Panc1 (cell line): ENCODE data around the gene SUGCT. TPM values are rescaled to one million over a fixed set of nuclear protein-coding genes. Genes with fewer than 3 reads are reported as not detected.

ENCODE experiments used
- ATAC-seq: fragments of 200-7000 bp; cut with Tn5 transposase; 2 replicates; pipeline ENCODE4 v1.9.1; 2020; ENCODE audit warnings: mild to moderate bottlenecking, moderate library complexity
- BruUV-seq: library from RNA; stranded (reverse); fragments of 400-500 nt; replicated peaks from 2 replicates; lab custom pipeline; 2021; lab: Mats Ljungman, UMichigan
- CTCF ChIA-PET: fragments of 300-600 bp; sonication (Branson Sonifier 250); formaldehyde crosslinking; loops from one replicate; lab custom pipeline; 2022; ENCODE audit warnings: antibody characterized with exemption; lab: Charles Lee
- POLR2A ChIA-PET: fragments of 300-600 bp; sonication (Branson Sonifier 250); formaldehyde crosslinking; loops from one replicate; lab custom pipeline; 2022; ENCODE audit warnings: antibody characterized with exemption; lab: Charles Lee
- DNase-seq: peaks from one replicate; pipeline ENCODE4 v3.0.0-alpha.2; 2010; ENCODE audit warnings: low read depth, low spot score
- H3K27ac ChIP-seq: 2 replicates; pipeline ENCODE4 v1.5.1; 2011; ENCODE audit warnings: mild to moderate bottlenecking, low read length, inconsistent platforms
- H3K27me3 ChIP-seq: fragments of 200-500 bp; sonication (Bioruptor generic); 2 replicates; pipeline ENCODE4 v1.6.0; 2014; ENCODE audit warnings: low read length, inconsistent platforms; ENCODE audit not compliant: control insufficient read depth, insufficient read depth
- H3K36me3 ChIP-seq: fragments of 200-500 bp; sonication (Bioruptor generic); 2 replicates; pipeline ENCODE4 v1.5.1; 2014; ENCODE audit warnings: inconsistent platforms, mild to moderate bottlenecking, low read length, moderate library complexity; ENCODE audit not compliant: control insufficient read depth, insufficient read depth
- H3K4me1 ChIP-seq: 2 replicates; pipeline ENCODE4 v1.5.1; 2011; ENCODE audit warnings: inconsistent platforms, mild to moderate bottlenecking, low read length, moderate library complexity; ENCODE audit not compliant: control insufficient read depth, insufficient read depth
- H3K4me3 ChIP-seq, 2 experiments: 2 replicates each; pipeline ENCODE4 v1.5.1; 2011 to 2012; ENCODE audit warnings: low read depth in 2 of 2, low read length in 2 of 2, mild to moderate bottlenecking in 2 of 2, inconsistent platforms in 1 of 2, moderate library complexity in 1 of 2
- H3K9me3 ChIP-seq: fragments of 200-500 bp; sonication (Bioruptor generic); 2 replicates; pipeline ENCODE4 v1.5.1; 2014; ENCODE audit warnings: low read depth, mild to moderate bottlenecking, inconsistent platforms, low read length, moderate library complexity; ENCODE audit not compliant: control insufficient read depth, insufficient read depth
- CTCF ChIP-seq: fragments of 450-650 bp; IDR thresholded peaks from 2 replicates; pipeline ENCODE4 v1.5.1; 2017; ENCODE audit warnings: mild to moderate bottlenecking
- POLR2AphosphoS5 ChIP-seq: IDR thresholded peaks from 2 replicates; pipeline ENCODE4 v1.6.1; 2012; ENCODE audit warnings: mild to moderate bottlenecking, low read depth, low read length, moderate library complexity
- REST ChIP-seq, 2 experiments: IDR thresholded peaks; 2 replicates each; pipeline ENCODE4 v1.6.1; 2011 to 2012; ENCODE audit warnings: low read depth in 2 of 2, control low read depth in 1 of 2, low read length in 1 of 2, mild to moderate bottlenecking in 1 of 2, moderate library complexity in 1 of 2; ENCODE audit not compliant: insufficient read depth in 1 of 2
- SIN3A ChIP-seq: IDR thresholded peaks from 2 replicates; pipeline ENCODE4 v1.6.1; 2012; ENCODE audit warnings: low read depth, mild to moderate bottlenecking, low read length, moderate library complexity, borderline replicate concordance; ENCODE audit not compliant: insufficient read depth
- TCF7L2 ChIP-seq: IDR thresholded peaks from 2 replicates; pipeline ENCODE4 v1.6.1; 2011; ENCODE audit warnings: mild to moderate bottlenecking, low read depth, low read length, inconsistent platforms
- in situ Hi-C: cut with HindIII; loops from 2 replicates; pipeline ENCODE4 v1.10.0; 2016; ENCODE audit warnings: low sequenced_read_pairs, low pct_unique_long_range_greater_than_20kb
- intact Hi-C: fragments of 100-400 bp; cut with micrococcal nuclease; formaldehyde crosslinking; loops from one replicate; pipeline ENCODE4 v1.10.0; 2022; ENCODE audit not compliant: unreplicated experiment
- total RNA-seq: library from RNA; stranded (reverse); gene quantifications from one replicate; pipeline ENCODE4 v1.2.1, GENCODE V29; 2021; ENCODE audit not compliant: unreplicated experiment

The SUGCT gene
- total RNA-seq, 1 experiment from 2014 or later, result 3.1 TPM

GRCh38 chr7:40527723-40528122 lies 392.9 kb downstream of the SUGCT start:
- no peaks in the 10 kb centered on the region for H3K27me3 ChIP-seq
- TF ChIP-seq REST (IDR thresholded peaks at IDR 0.05; ENCODE audit: insufficient read depth in 1 of 2, low read depth in 2 of 2, low read length in 1 of 2) (no peak), SIN3A (no peak), CTCF (no peak), POLR2AphosphoS5 (no peak), TCF7L2 (no peak)
- intact Hi-C loops (loop anchor here (1.0 kb wide), 1 partner anchor 36 kb away; no protein-coding TSS in a partner anchor), in situ Hi-C loops (no loop called here)
- no peak overlapping the region for H3K4me3 ChIP-seq
- ATAC-seq (no peak), DNase-seq (no peak)
- H3K27ac ChIP-seq, result no peak overlapping the region
- H3K4me1 ChIP-seq, result no peaks in the 10 kb centered on the region
- no peaks in the 10 kb centered on the region for H3K9me3 ChIP-seq
- POLR2A ChIA-PET, result no interaction called here
- no TSS peak for BruUV-seq
- H3K36me3 ChIP-seq, result no peaks in the 10 kb centered on the region
- CTCF ChIA-PET, result no interaction called here

- CTCF ChIA-PET, result no interaction called here
- in situ Hi-C loops, result no loop called here
- DNase-seq (no peak), ATAC-seq (no peak)
- H3K4me3 ChIP-seq, result no peak overlapping the region
- no peaks in the 10 kb centered on the region for H3K9me3 ChIP-seq
- H3K27ac ChIP-seq, result no peak overlapping the region
- BruUV-seq, result no TSS peak
- intact Hi-C loops, result no loop called here
- POLR2A ChIA-PET, result no interaction called here
- no peak for TF ChIP-seq CTCF
- no peak for TF ChIP-seq POLR2AphosphoS5
- TF ChIP-seq SIN3A, result no peak
- TF ChIP-seq TCF7L2, result no peak
- TF ChIP-seq REST (IDR thresholded peaks at IDR 0.05; ENCODE audit: insufficient read depth in 1 of 2, low read depth in 2 of 2, low read length in 1 of 2), result no peak
- no peaks in the 10 kb centered on the region for H3K4me1 ChIP-seq
- H3K36me3 ChIP-seq, result no peaks in the 10 kb centered on the region
- no peaks in the 10 kb centered on the region for H3K27me3 ChIP-seq
These were observed 395.5 kb downstream of the SUGCT start for GRCh38 chr7:40530292-40530691.
